Kidney (tissue), 14 donors: ENCODE data around the gene RIC3. TPM values are rescaled to one million over a fixed set of nuclear protein-coding genes. Genes with fewer than 3 reads are reported as not detected.

Source experiments
- DNase-seq, 5 donors: peaks; one replicate each; pipeline ENCODE4 v3.0.0-alpha.2; 2013 to 2020
- FAIRE-seq: peaks from 2 replicates; lab custom pipeline; 2012; peaks lifted over from hg19 to GRCh38; lab: Jason Lieb, UNC
- H3K27ac ChIP-seq, 2 donors: one replicate each; pipeline ENCODE4 v1.7.0; 2013; ENCODE audit warnings: low read depth in 2 of 2, low read length in 2 of 2, inconsistent platforms in 1 of 2
- H3K27me3 ChIP-seq: one replicate; pipeline ENCODE4 v1.7.1; 2013; ENCODE audit warnings: low read length, inconsistent platforms; ENCODE audit not compliant: control insufficient read depth, insufficient read depth
- H3K36me3 ChIP-seq, 3 donors: one replicate each; pipeline versions ENCODE4 v1.7.0 to v1.7.1; 2013; ENCODE audit warnings: low read length in 3 of 3, control low read depth in 1 of 3, inconsistent platforms in 1 of 3; ENCODE audit not compliant: insufficient read depth in 3 of 3, control insufficient read depth in 2 of 3
- H3K4me1 ChIP-seq, 3 donors: one replicate each; pipeline versions ENCODE4 v1.7.0 to v1.7.1; 2013; ENCODE audit warnings: low read length in 3 of 3, inconsistent platforms in 1 of 3, low read depth in 1 of 3; ENCODE audit not compliant: control insufficient read depth in 2 of 3, insufficient read depth in 2 of 3
- H3K4me3 ChIP-seq, 3 donors: one replicate each; pipeline versions ENCODE4 v1.7.0 to v1.8.1; 2013; ENCODE audit warnings: low read length in 3 of 3, control low read depth in 1 of 3, inconsistent platforms in 1 of 3
- H3K9ac ChIP-seq, 3 donors: one replicate each; pipeline versions ENCODE4 v1.7.0 to v1.7.1; 2013; ENCODE audit warnings: low read length in 3 of 3, control low read depth in 1 of 3, inconsistent platforms in 1 of 3
- H3K9me3 ChIP-seq, 3 donors: one replicate each; pipeline versions ENCODE4 v1.7.0 to v1.7.1; 2013; ENCODE audit warnings: low read length in 3 of 3, control low read depth in 1 of 3, inconsistent platforms in 1 of 3; ENCODE audit not compliant: control insufficient read depth in 2 of 3, insufficient read depth in 1 of 3
- intact Hi-C: fragments of 100-400 bp; cut with DNase I; formaldehyde crosslinking; loops from one replicate; pipeline ENCODE4 v1.11.1; 2022
- polyA plus RNA-seq: library from polyadenylated mRNA; stranded (reverse); fragments of 350-450 nt; fragmentation: Illumina TruSeq; extraction: RNeasy Lipid Tissue Mini Kit (QIAGEN cat#74804); gene quantifications from one replicate; pipeline ENCODE4 v1.2.3, GENCODE V29; 2014; ENCODE audit warnings: low read depth, low replicate concordance; ENCODE audit not compliant: insufficient read depth
- total RNA-seq: library from RNA; stranded (reverse); fragmentation: NEBNext Ultra II Directional; extraction: Animal tissue kit (Norgen Biotek cat#: 25700); gene quantifications from one replicate; pipeline ENCODE4 v1.2.1, GENCODE V29; 2021
- TF ChIP-seq, protein P1 (sequence below): IDR thresholded peaks from 3 replicates; pipeline ENCODE4 v1.5.1; 2012; ENCODE audit warnings: mild to moderate bottlenecking, moderate library complexity, borderline replicate concordance; ENCODE audit not compliant: insufficient read depth; ENCODE audit errors: extremely low read depth
- donor health status: control.
- donor health status: control.
- donor health status: control.
- donor health status: control.
- donor health status: control.
- donor health status: DM: yes; HTN: yes; CAD: no.
- donor health status: Normal renal cell carcinoma (clear cell type).

RIC3 gene
- total and polyA plus RNA-seq, 2 donors from 2014 or later, result 10.5 to 30.7 TPM

GRCh38 chr11:8192016-8192895 is 23.4 kb upstream of the RIC3 start:
- intact Hi-C loops, result no loop called here
- DNase-seq (peak in 4 of 5 donors; percentile 68 to 85 (median 74)), FAIRE-seq (no peak)
- Histone ChIP-seq H3K27me3 (no peaks in the 10 kb centered on the region), H3K9me3 (no peaks in the 10 kb centered on the region), H3K4me3 (no peak overlapping the region), H3K27ac (no peak overlapping the region), H3K4me1 (peaks cover 0 to 4% (median 0%) of the 10 kb centered on the region in 3 donors), H3K9ac (no peak overlapping the region), H3K36me3 (no peaks in the 10 kb centered on the region)
- TF ChIP-seq, protein P1, sequence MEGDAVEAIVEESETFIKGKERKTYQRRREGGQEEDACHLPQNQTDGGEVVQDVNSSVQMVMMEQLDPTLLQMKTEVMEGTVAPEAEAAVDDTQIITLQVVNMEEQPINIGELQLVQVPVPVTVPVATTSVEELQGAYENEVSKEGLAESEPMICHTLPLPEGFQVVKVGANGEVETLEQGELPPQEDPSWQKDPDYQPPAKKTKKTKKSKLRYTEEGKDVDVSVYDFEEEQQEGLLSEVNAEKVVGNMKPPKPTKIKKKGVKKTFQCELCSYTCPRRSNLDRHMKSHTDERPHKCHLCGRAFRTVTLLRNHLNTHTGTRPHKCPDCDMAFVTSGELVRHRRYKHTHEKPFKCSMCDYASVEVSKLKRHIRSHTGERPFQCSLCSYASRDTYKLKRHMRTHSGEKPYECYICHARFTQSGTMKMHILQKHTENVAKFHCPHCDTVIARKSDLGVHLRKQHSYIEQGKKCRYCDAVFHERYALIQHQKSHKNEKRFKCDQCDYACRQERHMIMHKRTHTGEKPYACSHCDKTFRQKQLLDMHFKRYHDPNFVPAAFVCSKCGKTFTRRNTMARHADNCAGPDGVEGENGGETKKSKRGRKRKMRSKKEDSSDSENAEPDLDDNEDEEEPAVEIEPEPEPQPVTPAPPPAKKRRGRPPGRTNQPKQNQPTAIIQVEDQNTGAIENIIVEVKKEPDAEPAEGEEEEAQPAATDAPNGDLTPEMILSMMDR, result peak; percentile 72

GRCh38 chr11:8190431-8190830 is 21.6 kb upstream of the RIC3 start:
- DNase-seq, result no peak
- FAIRE-seq, result no peak
- no peak overlapping the region for H3K4me3 ChIP-seq
- intact Hi-C loops, result no loop called here
- no peak overlapping the region for H3K9ac ChIP-seq
- H3K9me3 ChIP-seq, result no peaks in the 10 kb centered on the region
- no peaks in the 10 kb centered on the region for H3K27me3 ChIP-seq
- H3K36me3 ChIP-seq, result no peaks in the 10 kb centered on the region
- H3K4me1 ChIP-seq, result peaks cover 0 to 4% (median 0%) of the 10 kb centered on the region in 3 donors
- TF ChIP-seq, protein P1, result no peak
- no peak overlapping the region for H3K27ac ChIP-seq

DNA sequence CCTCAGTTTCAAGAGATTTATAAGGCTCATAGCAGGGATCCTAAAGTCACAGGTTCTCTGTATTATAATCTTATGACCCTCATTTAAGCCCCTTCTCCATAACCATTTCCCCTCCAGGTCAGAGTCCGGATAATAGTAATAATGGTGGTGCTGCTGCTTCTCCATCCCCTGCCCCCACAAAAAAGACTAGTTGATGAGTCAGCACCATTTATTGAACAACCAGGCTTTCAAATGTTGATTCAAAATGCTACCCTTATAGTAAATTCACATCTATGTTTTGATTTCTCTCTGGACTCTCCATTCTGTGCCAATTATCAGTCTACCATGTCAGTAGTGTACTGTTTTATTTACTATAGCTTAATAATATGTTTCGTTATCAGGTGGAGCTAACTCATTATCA is 17.6 kb upstream of the RIC3 start:
- no peaks in the 10 kb centered on the region for H3K27me3 ChIP-seq
- H3K4me1 ChIP-seq, result no peaks in the 10 kb centered on the region
- H3K9me3 ChIP-seq, result no peaks in the 10 kb centered on the region
- intact Hi-C loops, result no loop called here
- H3K36me3 ChIP-seq, result no peaks in the 10 kb centered on the region
- H3K9ac ChIP-seq, result no peak overlapping the region
- TF ChIP-seq, protein P1, result no peak
- no peak overlapping the region for H3K27ac ChIP-seq
- no peak overlapping the region for H3K4me3 ChIP-seq
- DNase-seq (no peak), FAIRE-seq (no peak)
